CD4-positive, alpha-beta T cell (primary cell): ENCODE results near the gene ARID2. TPM values are rescaled to one million over a fixed set of nuclear protein-coding genes. Genes with fewer than 3 reads are reported as not detected.

Source experiments
- ATAC-seq: fragments of 200-7000 bp; cut with Tn5 transposase; one replicate; pipeline ENCODE4 v1.10.0; 2022; ENCODE audit warnings: mild to moderate bottlenecking; ENCODE audit not compliant: poor library complexity
- CTCF ChIA-PET: fragments of 350-600 bp; sonication (Branson Sonifier 250); formaldehyde crosslinking; loops from one replicate; lab custom pipeline; 2021; ENCODE audit warnings: antibody characterized with exemption, inconsistent platforms; lab: Charles Lee
- POLR2A ChIA-PET: fragments of 350-600 bp; sonication (Branson Sonifier 250); formaldehyde crosslinking; loops from one replicate; lab custom pipeline; 2021; ENCODE audit warnings: antibody characterized with exemption, inconsistent platforms; lab: Charles Lee
- DNase-seq, 14 experiments: peaks; one replicate each; pipeline ENCODE4 v3.0.0-alpha.2; 2013 to 2020; ENCODE audit warnings: mixed read lengths in 2 of 14
- H3K27ac ChIP-seq, 2 donors: one replicate each; pipeline versions ENCODE4 v1.5.1 to v1.7.0; 2013; ENCODE audit warnings: low read length in 2 of 2, low read depth in 1 of 2, mild to moderate bottlenecking in 1 of 2
- H3K27me3 ChIP-seq, 2 experiments: 1 replicate in 1 of 2; 2 replicates in 1 of 2; pipeline versions ENCODE4 v1.6.1 to v1.7.0; 2013; ENCODE audit warnings: low read length in 2 of 2, control low read depth in 1 of 2, mild to moderate bottlenecking in 1 of 2, moderate library complexity in 1 of 2; ENCODE audit not compliant: insufficient read depth in 2 of 2, control insufficient read depth in 1 of 2
- H3K36me3 ChIP-seq: one replicate; pipeline ENCODE4 v1.6.1; 2013; ENCODE audit warnings: low read length, control low read depth; ENCODE audit not compliant: insufficient read depth
- H3K4me1 ChIP-seq: one replicate; pipeline ENCODE4 v1.6.1; 2013; ENCODE audit warnings: low read length, control low read depth; ENCODE audit not compliant: insufficient read depth
- H3K4me3 ChIP-seq: one replicate; pipeline ENCODE4 v1.5.1; 2013; ENCODE audit warnings: mild to moderate bottlenecking, low read length, moderate library complexity
- H3K9me3 ChIP-seq, 2 experiments: 1 replicate in 1 of 2; 2 replicates in 1 of 2; pipeline versions ENCODE4 v1.6.1 to v1.7.0; 2013; ENCODE audit warnings: low read length in 2 of 2, mild to moderate bottlenecking in 2 of 2, control low read depth in 1 of 2, moderate library complexity in 1 of 2; ENCODE audit not compliant: control insufficient read depth in 1 of 2, insufficient read depth in 1 of 2
- H3K27ac Mint-ChIP-seq: one replicate; pipeline ENCODE4 v1.8.0; 2020; ENCODE audit warnings: mixed read lengths
- H3K27me3 Mint-ChIP-seq: one replicate; pipeline ENCODE4 v1.8.0; 2021; ENCODE audit warnings: mixed read lengths
- H3K36me3 Mint-ChIP-seq: one replicate; pipeline ENCODE4 v1.8.0; 2021; ENCODE audit warnings: low read depth, mixed read lengths
- H3K4me1 Mint-ChIP-seq: one replicate; pipeline ENCODE4 v1.8.0; 2021; ENCODE audit warnings: low read depth, mixed read lengths
- H3K4me3 Mint-ChIP-seq: one replicate; pipeline ENCODE4 v1.8.0; 2020; ENCODE audit warnings: mild to moderate bottlenecking, mixed read lengths
- H3K9me3 Mint-ChIP-seq: one replicate; pipeline ENCODE4 v1.8.0; 2020; ENCODE audit warnings: mixed read lengths
- CTCF ChIP-seq: fragments of 200-600 bp; IDR thresholded peaks from one replicate; pipeline ENCODE4 v1.8.0; 2022; ENCODE audit warnings: antibody characterized with exemption, mild to moderate bottlenecking
- intact Hi-C, 2 experiments: fragments of 100-400 bp; cut with DNase I in 1 of 2; cut with micrococcal nuclease in 1 of 2; formaldehyde crosslinking; loops; one replicate each; pipeline versions ENCODE4 v1.15.1 to v1.9.0; 2023 to 2025; cut with DNase I, micrococcal nuclease
- total RNA-seq, 174 experiments: library from RNA in 2 of 174; stranded (reverse) in 2 of 174; gene quantifications; one replicate each; pipeline ENCODE4 v1.2.3 and lab custom pipeline; 2021 to 2026

Gene ARID2
- total RNA-seq, 2 experiments from 2014 or later = 49.0 to 51.3 TPM

GRCh38 chr12:45775964-45776363 is 46.5 kb downstream of the ARID2 start:
- intact Hi-C loops = no loop called here
- POLR2A ChIA-PET = interaction anchor here (1.2 to 1.9 kb wide), 3 partner anchors 13 to 215 kb away, joined by 3 to 9 read pairs (median 3); partner anchors contain the start of genes ARID2 and SCAF11
- Mint-ChIP-seq H3K4me1 (peaks cover 53% of the 10 kb centered on the region), H3K27ac (no peak overlapping the region), H3K4me3 (no peak overlapping the region), H3K27me3 (no peaks in the 10 kb centered on the region), H3K9me3 (no peaks in the 10 kb centered on the region), H3K36me3 (no peaks in the 10 kb centered on the region)
- Histone ChIP-seq H3K4me3 (no peak overlapping the region), H3K27me3 (no peaks in the 10 kb centered on the region), H3K4me1 (no peaks in the 10 kb centered on the region), H3K27ac (no peak overlapping the region), H3K36me3 (no peaks in the 10 kb centered on the region), H3K9me3 (no peaks in the 10 kb centered on the region)
- CTCF ChIA-PET = interaction anchor here (1.3 kb wide), 1 partner anchor 13 kb away, joined by 3 read pairs; no protein-coding TSS in a partner anchor
- no peak for TF ChIP-seq CTCF
- ATAC-seq (no peak), DNase-seq (no peak)

GRCh38 chr12:45779936-45780335 is 50.4 kb downstream of the ARID2 start:
- H3K9me3 ChIP-seq = no peaks in the 10 kb centered on the region
- ChIA-PET POLR2A (no interaction called here), CTCF (no interaction called here)
- Mint-ChIP-seq H3K4me1 (peaks cover 32% of the 10 kb centered on the region), H3K9me3 (no peaks in the 10 kb centered on the region), H3K27ac (no peak overlapping the region), H3K4me3 (no peak overlapping the region), H3K36me3 (no peaks in the 10 kb centered on the region), H3K27me3 (no peaks in the 10 kb centered on the region)
- ATAC-seq = no peak
- no peaks in the 10 kb centered on the region for H3K36me3 ChIP-seq
- no peaks in the 10 kb centered on the region for H3K4me1 ChIP-seq
- no peak overlapping the region for H3K27ac ChIP-seq
- TF ChIP-seq CTCF = no peak
- no peaks in the 10 kb centered on the region for H3K27me3 ChIP-seq
- intact Hi-C loops = no loop called here
- no peak overlapping the region for H3K4me3 ChIP-seq
- DNase-seq = no peak

- Mint-ChIP-seq H3K36me3 (no peaks in the 10 kb centered on the region), H3K4me1 (peaks cover 27% of the 10 kb centered on the region), H3K27me3 (no peaks in the 10 kb centered on the region), H3K4me3 (no peak overlapping the region), H3K9me3 (no peaks in the 10 kb centered on the region), H3K27ac (no peak overlapping the region)
- ChIA-PET CTCF (no interaction called here), POLR2A (no interaction called here)
- Histone ChIP-seq H3K27me3 (no peaks in the 10 kb centered on the region), H3K4me1 (no peaks in the 10 kb centered on the region), H3K36me3 (no peaks in the 10 kb centered on the region), H3K9me3 (no peaks in the 10 kb centered on the region), H3K4me3 (no peak overlapping the region), H3K27ac (no peak overlapping the region)
- intact Hi-C loops = no loop called here
- DNase-seq (no peak), ATAC-seq (no peak)
- TF ChIP-seq CTCF = no peak
These were observed 51.6 kb downstream of the ARID2 start for GRCh38 chr12:45781080-45781479.
